ENCODE results near the gene MTR. TPM values are rescaled to one million over a fixed set of nuclear protein-coding genes. Genes with fewer than 3 reads are reported as not detected.

Gene MTR
- total RNA-seq, 6 experiments from 2014 or later: 34.0 to 39.2 (median 36.0) TPM

DNA sequence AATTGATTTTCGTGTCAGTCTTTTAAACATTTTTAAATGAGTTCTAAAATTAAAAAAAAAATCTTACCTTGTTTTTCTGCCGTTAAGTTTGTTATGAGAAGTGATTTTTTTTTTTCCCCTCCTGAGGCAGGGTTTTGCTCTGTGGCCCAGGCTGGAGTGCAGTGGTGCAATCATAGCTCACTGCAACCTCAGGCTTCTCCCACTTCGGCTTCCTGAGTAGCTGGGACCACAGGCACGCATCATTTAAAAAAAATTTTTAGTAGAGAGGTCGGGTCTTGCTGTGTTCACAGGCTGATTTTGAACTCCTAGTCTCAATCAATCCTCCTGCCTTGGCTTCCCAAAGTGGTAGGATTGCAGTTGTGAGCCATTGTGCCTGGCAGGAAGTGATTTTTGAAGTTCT, 41.1 kb downstream of the MTR start:
- TF ChIP-seq CTCF (IDR thresholded peaks at IDR 0.05): no peak
- peaks cover 38% of the 10 kb centered on the region for H3K36me3 Mint-ChIP-seq (ENCODE audit: low read depth)
- H3K9me3 Mint-ChIP-seq: no peaks in the 10 kb centered on the region
- H3K27me3 Mint-ChIP-seq (ENCODE audit: insufficient read depth): no peaks in the 10 kb centered on the region; the same call in 1 of the 2 replicates
- H3K4me1 Mint-ChIP-seq (ENCODE audit: low read depth): no peaks in the 10 kb centered on the region
- no peak for DNase-seq
- H3K4me3 Mint-ChIP-seq: no peak overlapping the region
- no peak overlapping the region for H3K27ac Mint-ChIP-seq

GRCh38 chr1:236837115-236837514, 42.0 kb downstream of the MTR start:
- DNase-seq: no peak
- TF ChIP-seq CTCF (IDR thresholded peaks at IDR 0.05): no peak
- no peak overlapping the region for H3K27ac Mint-ChIP-seq
- H3K36me3 Mint-ChIP-seq (ENCODE audit: low read depth): peaks cover 34% of the 10 kb centered on the region
- H3K9me3 Mint-ChIP-seq: no peaks in the 10 kb centered on the region
- H3K4me3 Mint-ChIP-seq: no peak overlapping the region
- no peaks in the 10 kb centered on the region for H3K4me1 Mint-ChIP-seq (ENCODE audit: low read depth)
- H3K27me3 Mint-ChIP-seq (ENCODE audit: insufficient read depth): no peaks in the 10 kb centered on the region; the same call in 1 of the 2 replicates

DNA sequence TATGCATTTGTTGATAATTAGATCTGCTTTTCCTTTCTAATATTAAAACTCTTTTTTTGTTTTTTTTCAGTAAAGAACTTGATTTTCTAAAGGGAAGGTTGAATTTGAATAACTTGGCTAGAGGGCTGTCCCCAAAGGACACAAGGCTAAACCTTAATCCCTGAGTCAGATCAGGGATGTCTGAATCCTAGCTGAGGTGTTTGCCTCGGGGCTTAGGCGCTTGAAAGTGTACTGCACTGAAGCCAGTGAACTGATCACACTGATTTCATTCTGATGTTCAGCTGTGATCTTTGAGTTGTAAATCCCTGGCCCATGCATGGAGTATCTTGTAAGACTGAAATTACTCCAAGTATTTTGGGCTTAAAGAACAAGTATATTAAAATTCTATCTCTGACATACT, 42.8 kb downstream of the MTR start:
- TF ChIP-seq CTCF (IDR thresholded peaks at IDR 0.05): no peak
- H3K4me1 Mint-ChIP-seq (ENCODE audit: low read depth): no peaks in the 10 kb centered on the region
- H3K27me3 Mint-ChIP-seq (ENCODE audit: insufficient read depth): no peaks in the 10 kb centered on the region

DNA sequence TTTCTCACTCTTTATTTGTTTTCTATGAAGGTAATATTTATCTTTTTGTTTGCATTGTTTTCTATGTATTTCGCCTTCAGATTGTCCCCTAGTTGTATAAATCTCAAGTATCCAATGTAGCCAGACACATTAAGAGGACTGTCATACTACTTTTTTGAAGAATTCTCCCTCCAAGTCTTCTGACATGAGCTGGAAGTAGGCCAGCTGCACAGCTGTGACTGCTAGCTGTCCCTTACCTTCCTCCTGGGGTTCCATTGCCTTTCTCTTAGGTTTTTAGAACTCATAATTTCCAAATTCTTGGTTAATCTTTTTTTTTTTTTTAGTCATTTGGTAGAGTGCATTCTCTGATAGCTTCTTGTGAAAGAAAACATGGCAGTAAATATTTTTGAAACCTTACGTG, 46.2 kb downstream of the MTR start:
- Mint-ChIP-seq H3K27ac (no peak overlapping the region), H3K4me1 (ENCODE audit: low read depth) (no peaks in the 10 kb centered on the region), H3K4me3 (no peak overlapping the region), H3K27me3 (ENCODE audit: insufficient read depth) (no peaks in the 10 kb centered on the region), H3K36me3 (ENCODE audit: low read depth) (peaks cover 6% of the 10 kb centered on the region; the same call in 1 of the 2 replicates), H3K9me3 (no peaks in the 10 kb centered on the region)
- no peak for TF ChIP-seq CTCF (IDR thresholded peaks at IDR 0.05)
- DNase-seq: no peak

More for the DNA sequence above, 42.8 kb downstream of the MTR start:
- Mint-ChIP-seq H3K9me3 (no peaks in the 10 kb centered on the region), H3K27ac (no peak overlapping the region), H3K36me3 (ENCODE audit: low read depth) (peaks cover 29% of the 10 kb centered on the region), H3K4me3 (no peak overlapping the region)
- no peak for DNase-seq

GRCh38 chr1:236844499-236845271, 49.6 kb downstream of the MTR start:
- H3K27me3 Mint-ChIP-seq (ENCODE audit: insufficient read depth): no peaks in the 10 kb centered on the region
- H3K36me3 Mint-ChIP-seq (ENCODE audit: low read depth): peaks cover 18% of the 10 kb centered on the region
- no peaks in the 10 kb centered on the region for H3K9me3 Mint-ChIP-seq
- DNase-seq: peak; percentile 78
- H3K4me1 Mint-ChIP-seq (ENCODE audit: low read depth): no peaks in the 10 kb centered on the region
- no peak for TF ChIP-seq CTCF (IDR thresholded peaks at IDR 0.05)
- no peak overlapping the region for H3K4me3 Mint-ChIP-seq
- H3K27ac Mint-ChIP-seq: no peak overlapping the region
